ENCODE results near the gene BCAS3.

- no peak for TF ChIP-seq CTCF (IDR thresholded peaks at IDR 0.05)
- TF ChIP-seq POLR2A (IDR thresholded peaks at IDR 0.05) = no peak
These were observed 453.9 kb downstream of the BCAS3 start for GRCh38 chr17:61131585-61131984.

All from lower leg skin (tissue), 3 donors.